GM19025 (cell line): ENCODE data around the gene AAK1.
"Not testable (repeated sequence)": the region's sequence is repeated elsewhere in the genome, so short reads cannot be mapped to it uniquely, and the experiment has no call there.

Source experiments
- ATAC-seq: cut with Tn5 transposase; IDR thresholded peaks from one replicate; pipeline ENCODE4 v1.9.1; 2021; ENCODE audit warnings: mild to moderate bottlenecking, low read depth, moderate library complexity; ENCODE audit not compliant: unreplicated experiment

The AAK1 gene

GRCh38 chr2:69660637-69661036, 17.1 kb upstream of the AAK1 start:
- no peak for ATAC-seq

GRCh38 chr2:69659941-69660483, 16.5 kb upstream of the AAK1 start:
- ATAC-seq, result no peak

GRCh38 chr2:69659349-69659748, 15.8 kb upstream of the AAK1 start:
- no peak for ATAC-seq

GRCh38 chr2:69652206-69652605, 8.7 kb upstream of the AAK1 start:
- ATAC-seq, result no peak

- ATAC-seq, result not testable (repeated sequence)
Measured at GRCh38 chr2:69647196-69647595, 3.7 kb upstream of the AAK1 start.

GRCh38 chr2:69646714-69647113, 3.2 kb upstream of the AAK1 start:
- no peak for ATAC-seq

GRCh38 chr2:69645921-69646320, 2.4 kb upstream of the AAK1 start:
- no peak for ATAC-seq

GRCh38 chr2:69645031-69645431, 1.5 kb upstream of the AAK1 start:
- no peak for ATAC-seq

- no peak for ATAC-seq
Measured at GRCh38 chr2:69644506-69644979, 1.0 kb upstream of the AAK1 start.

GRCh38 chr2:69642709-69643601, 584 bp downstream of the AAK1 start:
- ATAC-seq, result no peak

- no peak for ATAC-seq
Measured at GRCh38 chr2:69641887-69642708, 1.4 kb downstream of the AAK1 start.

- ATAC-seq, result no peak
Measured at GRCh38 chr2:69641471-69641870, 2.1 kb downstream of the AAK1 start.

GRCh38 chr2:69639266-69639665, 4.3 kb downstream of the AAK1 start:
- ATAC-seq, result no peak

GRCh38 chr2:69638630-69639029, 4.9 kb downstream of the AAK1 start:
- ATAC-seq, result no peak

GRCh38 chr2:69637923-69638322, 5.6 kb downstream of the AAK1 start:
- ATAC-seq, result no peak

- no peak for ATAC-seq
Measured at GRCh38 chr2:69636395-69636794, 7.1 kb downstream of the AAK1 start.

GRCh38 chr2:69635432-69635831, 8.1 kb downstream of the AAK1 start:
- ATAC-seq, result no peak

GRCh38 chr2:69634196-69634821, 9.2 kb downstream of the AAK1 start:
- ATAC-seq, result no peak

- no peak for ATAC-seq
Measured at GRCh38 chr2:69631402-69631801, 12.1 kb downstream of the AAK1 start.

- ATAC-seq, result no peak
Measured at GRCh38 chr2:69629921-69630608, 13.5 kb downstream of the AAK1 start.
